Articular chondrocyte of knee joint (primary cell): ENCODE measurements around the gene NDE1. TPM values are rescaled to one million over a fixed set of nuclear protein-coding genes. Genes with fewer than 3 reads are reported as not detected.

Experiments used
- total RNA-seq: library from RNA; depleted of rRNA; stranded (reverse); fragments of >200 nt; gene quantifications from 2 replicates; pipeline ENCODE4 v1.2.3, GENCODE V29; 2012

NDE1 gene
- 29.7 and 32.9 TPM in 2 replicates for total RNA-seq

DNA sequence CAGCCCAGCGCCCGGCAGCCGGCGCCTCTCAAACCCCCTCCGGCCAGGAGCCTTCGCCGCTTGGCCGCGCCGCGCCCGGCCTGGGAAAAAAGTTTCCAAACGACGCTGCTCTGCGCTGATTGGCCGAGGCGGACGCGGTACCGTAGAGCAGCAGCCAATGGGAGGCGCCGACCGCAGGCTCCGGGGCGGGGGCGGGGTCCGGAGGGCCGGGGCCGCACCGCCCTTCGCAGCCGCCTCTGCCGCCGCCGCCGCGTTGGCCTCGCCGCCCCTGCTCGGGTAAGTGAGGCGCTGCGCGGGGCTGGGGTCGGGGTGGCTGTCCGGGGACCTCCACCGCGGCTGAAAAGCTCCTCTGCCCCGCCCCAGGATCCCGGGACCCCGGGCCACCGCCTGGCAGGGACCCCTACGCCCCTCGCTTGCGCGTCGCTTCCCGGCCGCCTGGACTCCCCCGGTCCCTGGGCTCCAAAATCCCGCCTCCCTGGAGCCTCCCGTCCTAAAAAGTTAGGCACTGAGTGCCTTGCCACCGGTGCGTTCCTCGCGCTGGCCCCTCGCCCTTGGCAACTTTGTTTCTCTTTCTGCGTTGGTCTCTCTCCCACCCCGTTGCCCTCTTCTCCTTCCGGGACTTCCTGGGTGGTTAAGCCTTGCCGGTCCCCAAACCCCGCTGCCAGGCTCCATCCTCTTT, at the start of gene NDE1:
Gene NDE1 (plus strand): TSS at position 227 of the 679 bp plus-strand sequence. CDS start 14,534 bp downstream, outside the sequence.

GRCh38 chr16:15643048-15643945, 6.7 kb upstream of the NDE1 start, which contains the start of gene MARF1:
MARF1 (minus strand) TSS chr16:15643154; CDS start chr16:15639233, 3,921 bp downstream.

Other genes with a start within 250 kb of the NDE1 start
- 68.7 and 69.0 TPM in 2 replicates for gene BMERB1, start 215.7 kb upstream of the NDE1 start, total RNA-seq
- gene MARF1, start 7.1 kb upstream of the NDE1 start, total RNA-seq: 26.4 and 27.3 TPM in 2 replicates
- gene MYH11, start 206.8 kb downstream of the NDE1 start, total RNA-seq: 0.11 and 0.13 TPM in 2 replicates
- 54.4 and 54.6 TPM in 2 replicates for gene CEP20, start 238.4 kb downstream of the NDE1 start, total RNA-seq